SK-N-SH (cell line): ENCODE data around the gene ZDHHC11B. TPM values are rescaled to one million over a fixed set of nuclear protein-coding genes. Genes with fewer than 3 reads are reported as not detected.

Experiments used
- CTCF ChIA-PET: fragments of 300-600, 350-600 bp; formaldehyde crosslinking; extraction: SDS; loops from one replicate; lab custom pipeline; 2021; lab: Yijun Ruan, JAX
- POLR2A ChIA-PET: fragments of 350-600 bp; sonication (Branson Sonifier 250); formaldehyde crosslinking; extraction: SDS; loops from one replicate; lab custom pipeline; 2020; ENCODE audit warnings: antibody characterized with exemption, inconsistent platforms; lab: Yijun Ruan, JAX
- DNase-seq: peaks from one replicate; pipeline ENCODE4 v3.0.0; 2012
- H2AFZ ChIP-seq: fragments of 200-600 bp; sonication (generic); 2 replicates; pipeline ENCODE4 v1.8.1; 2016; ENCODE audit warnings: antibody characterized with exemption, mild to moderate bottlenecking, low read depth
- H3F3A ChIP-seq: fragments of 200-600 bp; sonication (generic); replicated peaks from 2 replicates; pipeline ENCODE3; 2016; ENCODE audit warnings: antibody characterized with exemption, mild to moderate bottlenecking; ENCODE audit not compliant: insufficient read depth
- H3K27ac ChIP-seq, 2 experiments: fragments of 200-500 bp in 1 of 2; fragments of 200-600 bp in 1 of 2; sonication (Bioruptor generic) in 1 of 2; sonication (generic), shearing (Covaris generic) in 1 of 2; 2 replicates each; pipeline versions ENCODE4 v1.5.1 to v1.6.1; 2014 to 2016; ENCODE audit warnings: low read depth in 2 of 2, inconsistent platforms in 1 of 2, low read length in 1 of 2, mild to moderate bottlenecking in 1 of 2, mixed read lengths in 1 of 2
- H3K27me3 ChIP-seq: fragments of 200-600 bp; sonication (generic), shearing (Covaris generic); 2 replicates; pipeline ENCODE4 v1.6.1; 2016; ENCODE audit warnings: mixed run types; ENCODE audit not compliant: insufficient read depth
- H3K36me3 ChIP-seq, 2 experiments: fragments of 200-500 bp in 1 of 2; fragments of 200-600 bp in 1 of 2; sonication (Bioruptor generic) in 1 of 2; sonication (generic) in 1 of 2; replicated peaks in 1 of 2; 2 replicates each; pipeline versions ENCODE3 to v1.5.1; 2014 to 2016; ENCODE audit warnings: low read length in 1 of 2, mild to moderate bottlenecking in 1 of 2; ENCODE audit not compliant: insufficient read depth in 2 of 2, control insufficient read depth in 1 of 2
- H3K4me1 ChIP-seq, 2 experiments: fragments of 200-500 bp in 1 of 2; fragments of 200-600 bp in 1 of 2; sonication (Bioruptor generic) in 1 of 2; sonication (generic), shearing (Covaris generic) in 1 of 2; 2 replicates each; pipeline versions ENCODE4 v1.5.1 to v1.6.1; 2014 to 2016; ENCODE audit warnings: low read depth in 1 of 2, low read length in 1 of 2, mixed run types in 1 of 2; ENCODE audit not compliant: insufficient read depth in 2 of 2, control insufficient read depth in 1 of 2
- H3K4me2 ChIP-seq: fragments of 200-600 bp; sonication (generic), shearing (Covaris generic); 2 replicates; pipeline ENCODE4 v1.6.1; 2017; ENCODE audit warnings: mixed run types
- H3K4me3 ChIP-seq, 2 experiments: fragments of 200-500 bp in 1 of 2; fragments of 200-600 bp in 1 of 2; sonication (Bioruptor generic) in 1 of 2; sonication (generic), shearing (Covaris generic) in 1 of 2; 2 replicates each; pipeline versions ENCODE4 v1.5.1 to v1.8.1; 2014 to 2016; ENCODE audit warnings: low read depth in 2 of 2, inconsistent platforms in 1 of 2, low read length in 1 of 2, mild to moderate bottlenecking in 1 of 2, mixed read lengths in 1 of 2, moderate library complexity in 1 of 2
- H3K79me2 ChIP-seq: fragments of 200-600 bp; sonication (generic); 2 replicates; pipeline ENCODE4 v1.8.1; 2017; ENCODE audit warnings: mild to moderate bottlenecking; ENCODE audit not compliant: insufficient read depth
- H3K9ac ChIP-seq: fragments of 200-600 bp; sonication (generic); 2 replicates; pipeline ENCODE4 v1.6.1; 2017; ENCODE audit warnings: mixed run types
- H3K9me2 ChIP-seq: fragments of 200-600 bp; sonication (generic); 2 replicates; pipeline ENCODE4 v1.6.1; 2017; ENCODE audit warnings: mixed run types
- H3K9me3 ChIP-seq: fragments of 200-600 bp; sonication (generic); 2 replicates; pipeline ENCODE4 v1.6.1; 2017; ENCODE audit warnings: mixed run types, mild to moderate bottlenecking, moderate library complexity
- H4K20me1 ChIP-seq: fragments of 200-600 bp; sonication (generic); 2 replicates; pipeline ENCODE4 v1.6.1; 2017; ENCODE audit warnings: mild to moderate bottlenecking, mixed run types; ENCODE audit not compliant: insufficient read depth
- CHD2 ChIP-seq: fragments of 150-350 bp; IDR thresholded peaks from 2 replicates; pipeline ENCODE4 v1.6.1; 2018; ENCODE audit warnings: low read length; ENCODE audit not compliant: partially characterized antibody
- EZH2phosphoT487 ChIP-seq: fragments of 200-600 bp; sonication (generic); IDR thresholded peaks from 2 replicates; pipeline ENCODE4 v1.6.1; 2017; ENCODE audit warnings: low read depth, mixed run types, mild to moderate bottlenecking, antibody characterized with exemption, moderate library complexity, borderline replicate concordance
- FOSL2 ChIP-seq: IDR thresholded peaks from 2 replicates; pipeline ENCODE4 v1.4.0; 2012; ENCODE audit warnings: low read depth, mild to moderate bottlenecking, moderate library complexity, borderline replicate concordance
- FOXM1 ChIP-seq: IDR thresholded peaks from 2 replicates; pipeline ENCODE4 v1.4.0; 2012; ENCODE audit warnings: low read depth, mild to moderate bottlenecking
- MEF2A ChIP-seq: IDR thresholded peaks from 2 replicates; pipeline ENCODE4 v1.4.0; 2012; ENCODE audit warnings: low read depth, borderline replicate concordance
- NRF1 ChIP-seq: IDR thresholded peaks from 2 replicates; pipeline ENCODE4 v1.6.1; 2012; ENCODE audit warnings: low read depth, mild to moderate bottlenecking, low read length
- RCOR1 ChIP-seq: fragments of 150-350 bp; IDR thresholded peaks from 2 replicates; pipeline ENCODE4 v1.6.1; 2017; ENCODE audit warnings: antibody characterized with exemption, low read length
- SIN3A ChIP-seq: IDR thresholded peaks from 2 replicates; pipeline ENCODE4 v1.6.1; 2012; ENCODE audit warnings: low read depth, mild to moderate bottlenecking, low read length, moderate library complexity, borderline replicate concordance
- TAF1 ChIP-seq: IDR thresholded peaks from 2 replicates; pipeline ENCODE4 v1.6.1; 2012; ENCODE audit warnings: low read depth, mild to moderate bottlenecking, low read length, moderate library complexity, borderline replicate concordance
- TCF12 ChIP-seq: IDR thresholded peaks from 2 replicates; pipeline ENCODE4 v1.4.0; 2012
- TEAD4 ChIP-seq: IDR thresholded peaks from 2 replicates; pipeline ENCODE4 v1.4.0; 2012; ENCODE audit warnings: mild to moderate bottlenecking, borderline replicate concordance; ENCODE audit not compliant: insufficient read depth
- WGBS: methylation state at CpG from one replicate; pipeline ENCODE4 v1.1.6; 2017; ENCODE audit warnings: low lambda C conversion rate; 5-methylcytosine and 5-hydroxymethylcytosine counted together
- polyA plus RNA-seq, 3 experiments: library from polyadenylated mRNA; depleted of rRNA; stranded (reverse); fragments of >200 nt; gene quantifications; 2 replicates each; pipeline ENCODE4 v1.2.3, GENCODE V29; 2012
- TF ChIP-seq, protein P1 (sequence below): IDR thresholded peaks from 2 replicates; pipeline ENCODE4; 2012
- TF ChIP-seq, protein P2 (sequence below): fragments of 150-350 bp; IDR thresholded peaks from 2 replicates; pipeline ENCODE4 v1.6.1; 2017; ENCODE audit warnings: antibody characterized with exemption, low read length, low read depth, borderline replicate concordance
- TF ChIP-seq, protein P3 (sequence below): IDR thresholded peaks from 2 replicates; pipeline ENCODE4 v1.4.0; 2012; ENCODE audit warnings: low read depth
- TF ChIP-seq, protein P4 (sequence below): IDR thresholded peaks from 2 replicates; pipeline ENCODE4 v1.4.0; 2012; ENCODE audit warnings: low read depth, borderline replicate concordance

Gene ZDHHC11B
- polyA plus RNA-seq, 1 of the 3 experiments (the other 2 are of a cell fraction), result not detected

- no peaks in the 10 kb centered on the region for H3K79me2 ChIP-seq
- no peak overlapping the region for H3K4me3 ChIP-seq
- no peaks in the 10 kb centered on the region for H3K9me3 ChIP-seq
- no peak overlapping the region for H3K4me2 ChIP-seq
- ChIA-PET CTCF (interaction anchor here (0.6 to 7.2 kb wide), 21 partner anchors 9 to 389 kb away, joined by 3 to 88 read pairs (median 4); partner anchors contain the start of genes BRD9, NKD2 and TRIP13), POLR2A (no interaction called here)
- no peaks in the 10 kb centered on the region for H3K27me3 ChIP-seq
- no peak overlapping the region for H3K27ac ChIP-seq
- no peak for TF ChIP-seq TCF12
- no peak for TF ChIP-seq FOXM1
- TF ChIP-seq RCOR1, result no peak
- TF ChIP-seq EZH2phosphoT487, result no peak
- TF ChIP-seq, protein P1, sequence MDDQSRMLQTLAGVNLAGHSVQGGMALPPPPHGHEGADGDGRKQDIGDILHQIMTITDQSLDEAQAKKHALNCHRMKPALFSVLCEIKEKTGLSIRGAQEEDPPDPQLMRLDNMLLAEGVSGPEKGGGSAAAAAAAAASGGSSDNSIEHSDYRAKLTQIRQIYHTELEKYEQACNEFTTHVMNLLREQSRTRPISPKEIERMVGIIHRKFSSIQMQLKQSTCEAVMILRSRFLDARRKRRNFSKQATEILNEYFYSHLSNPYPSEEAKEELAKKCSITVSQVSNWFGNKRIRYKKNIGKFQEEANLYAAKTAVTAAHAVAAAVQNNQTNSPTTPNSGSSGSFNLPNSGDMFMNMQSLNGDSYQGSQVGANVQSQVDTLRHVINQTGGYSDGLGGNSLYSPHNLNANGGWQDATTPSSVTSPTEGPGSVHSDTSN, result no peak
- TF ChIP-seq TEAD4, result no peak
- TF ChIP-seq, protein P2, sequence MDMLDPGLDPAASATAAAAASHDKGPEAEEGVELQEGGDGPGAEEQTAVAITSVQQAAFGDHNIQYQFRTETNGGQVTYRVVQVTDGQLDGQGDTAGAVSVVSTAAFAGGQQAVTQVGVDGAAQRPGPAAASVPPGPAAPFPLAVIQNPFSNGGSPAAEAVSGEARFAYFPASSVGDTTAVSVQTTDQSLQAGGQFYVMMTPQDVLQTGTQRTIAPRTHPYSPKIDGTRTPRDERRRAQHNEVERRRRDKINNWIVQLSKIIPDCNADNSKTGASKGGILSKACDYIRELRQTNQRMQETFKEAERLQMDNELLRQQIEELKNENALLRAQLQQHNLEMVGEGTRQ, result no peak
- TF ChIP-seq, protein P3, sequence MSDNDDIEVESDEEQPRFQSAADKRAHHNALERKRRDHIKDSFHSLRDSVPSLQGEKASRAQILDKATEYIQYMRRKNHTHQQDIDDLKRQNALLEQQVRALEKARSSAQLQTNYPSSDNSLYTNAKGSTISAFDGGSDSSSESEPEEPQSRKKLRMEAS, result no peak
- TF ChIP-seq FOSL2, result no peak
- TF ChIP-seq, protein P4, sequence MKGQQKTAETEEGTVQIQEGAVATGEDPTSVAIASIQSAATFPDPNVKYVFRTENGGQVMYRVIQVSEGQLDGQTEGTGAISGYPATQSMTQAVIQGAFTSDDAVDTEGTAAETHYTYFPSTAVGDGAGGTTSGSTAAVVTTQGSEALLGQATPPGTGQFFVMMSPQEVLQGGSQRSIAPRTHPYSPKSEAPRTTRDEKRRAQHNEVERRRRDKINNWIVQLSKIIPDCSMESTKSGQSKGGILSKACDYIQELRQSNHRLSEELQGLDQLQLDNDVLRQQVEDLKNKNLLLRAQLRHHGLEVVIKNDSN, result no peak
- no peak for TF ChIP-seq NRF1
- TF ChIP-seq CHD2, result no peak
- TF ChIP-seq TAF1, result no peak
- TF ChIP-seq MEF2A, result no peak
- no peak for TF ChIP-seq SIN3A
- 63% methylated on average over 17 of the region's 33 CpGs for WGBS
- H3K9me2 ChIP-seq, result no peaks in the 10 kb centered on the region
- 0 out of 2 replicates have a peak, but pooled peaks cover 3% of the 10 kb centered on the region for H4K20me1 ChIP-seq
- no peaks in the 10 kb centered on the region for H3F3A ChIP-seq
- H3K36me3 ChIP-seq, result peaks cover 0 to 2% of the 10 kb centered on the region in 2 experiments
- DNase-seq, result peak; percentile 7
- H3K4me1 ChIP-seq, result peaks cover 12 to 23% of the 10 kb centered on the region in 2 experiments; a peak in 2 of 4 replicates
- H2AFZ ChIP-seq, result no peak overlapping the region
- no peak overlapping the region for H3K9ac ChIP-seq
These were observed 113.9 kb downstream of the ZDHHC11B start for GRCh38 chr5:670396-671270.
